B cell (primary cell): ENCODE measurements around the gene ST3GAL3.

Source experiments
- EZH2 ChIP-seq: IDR thresholded peaks from 2 replicates; pipeline ENCODE4 v1.6.1; 2012; ENCODE audit warnings: borderline replicate concordance, low read depth, mild to moderate bottlenecking, moderate library complexity, low read length; ENCODE audit not compliant: insufficient read depth, poor library complexity, severe bottlenecking
- TF ChIP-seq, protein P1 (sequence below): fragments of 200-600 bp; IDR thresholded peaks from one replicate; pipeline ENCODE4 v1.8.0; 2022; ENCODE audit warnings: antibody characterized with exemption, mild to moderate bottlenecking

DNA sequence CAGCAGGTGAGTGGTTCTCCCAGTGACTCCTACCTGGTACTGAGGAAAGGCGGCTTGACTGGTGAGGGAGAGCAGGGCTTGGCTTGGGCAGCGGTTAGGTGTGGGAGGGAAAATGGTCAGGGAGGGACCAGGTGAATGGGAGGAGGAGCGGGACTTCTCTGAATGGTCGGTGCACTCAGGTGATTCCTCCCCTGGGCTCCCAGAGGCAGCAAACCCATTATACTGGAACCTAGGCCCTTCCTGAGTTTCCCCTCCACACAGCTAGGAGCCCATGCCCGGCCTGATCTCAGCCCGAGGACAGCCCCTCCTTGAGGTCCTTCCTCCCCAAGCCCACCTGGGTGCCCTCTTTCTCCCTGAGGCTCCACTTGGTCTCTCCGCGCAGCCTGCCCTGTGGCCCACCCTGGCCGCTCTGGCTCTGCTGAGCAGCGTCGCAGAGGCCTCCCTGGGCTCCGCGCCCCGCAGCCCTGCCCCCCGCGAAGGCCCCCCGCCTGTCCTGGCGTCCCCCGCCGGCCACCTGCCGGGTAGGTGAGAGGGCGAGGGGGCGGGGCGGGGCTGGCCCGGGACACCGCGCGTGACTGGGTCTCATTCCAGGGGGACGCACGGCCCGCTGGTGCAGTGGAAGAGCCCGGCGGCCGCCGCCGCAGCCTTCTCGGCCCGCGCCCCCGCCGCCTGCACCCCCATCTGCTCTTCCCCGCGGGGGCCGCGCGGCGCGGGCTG is 228.5 kb downstream of the ST3GAL3 start:
- TF ChIP-seq, protein P1, sequence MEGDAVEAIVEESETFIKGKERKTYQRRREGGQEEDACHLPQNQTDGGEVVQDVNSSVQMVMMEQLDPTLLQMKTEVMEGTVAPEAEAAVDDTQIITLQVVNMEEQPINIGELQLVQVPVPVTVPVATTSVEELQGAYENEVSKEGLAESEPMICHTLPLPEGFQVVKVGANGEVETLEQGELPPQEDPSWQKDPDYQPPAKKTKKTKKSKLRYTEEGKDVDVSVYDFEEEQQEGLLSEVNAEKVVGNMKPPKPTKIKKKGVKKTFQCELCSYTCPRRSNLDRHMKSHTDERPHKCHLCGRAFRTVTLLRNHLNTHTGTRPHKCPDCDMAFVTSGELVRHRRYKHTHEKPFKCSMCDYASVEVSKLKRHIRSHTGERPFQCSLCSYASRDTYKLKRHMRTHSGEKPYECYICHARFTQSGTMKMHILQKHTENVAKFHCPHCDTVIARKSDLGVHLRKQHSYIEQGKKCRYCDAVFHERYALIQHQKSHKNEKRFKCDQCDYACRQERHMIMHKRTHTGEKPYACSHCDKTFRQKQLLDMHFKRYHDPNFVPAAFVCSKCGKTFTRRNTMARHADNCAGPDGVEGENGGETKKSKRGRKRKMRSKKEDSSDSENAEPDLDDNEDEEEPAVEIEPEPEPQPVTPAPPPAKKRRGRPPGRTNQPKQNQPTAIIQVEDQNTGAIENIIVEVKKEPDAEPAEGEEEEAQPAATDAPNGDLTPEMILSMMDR: no peak
- TF ChIP-seq EZH2: no peak
